Mammary epithelial cell (primary cell): ENCODE measurements around the gene GRAMD2A.

ENCODE experiments used
- EZH2 ChIP-seq: IDR thresholded peaks from 2 replicates; pipeline ENCODE4 v1.6.1; 2012; ENCODE audit warnings: low read length, inconsistent platforms, borderline replicate concordance
- TF ChIP-seq, protein P1 (sequence below), 2 donors: IDR thresholded peaks in 1 of 2; conservative IDR thresholded peaks in 1 of 2; 2 replicates each; pipeline ENCODE4 v1.5.1; 2011 to 2012; ENCODE audit warnings: inconsistent platforms in 2 of 2, low read length in 2 of 2, mild to moderate bottlenecking in 2 of 2, control low read depth in 1 of 2, low read depth in 1 of 2; ENCODE audit not compliant: insufficient read depth in 1 of 2; ENCODE audit errors: extremely low read depth in 1 of 2

DNA sequence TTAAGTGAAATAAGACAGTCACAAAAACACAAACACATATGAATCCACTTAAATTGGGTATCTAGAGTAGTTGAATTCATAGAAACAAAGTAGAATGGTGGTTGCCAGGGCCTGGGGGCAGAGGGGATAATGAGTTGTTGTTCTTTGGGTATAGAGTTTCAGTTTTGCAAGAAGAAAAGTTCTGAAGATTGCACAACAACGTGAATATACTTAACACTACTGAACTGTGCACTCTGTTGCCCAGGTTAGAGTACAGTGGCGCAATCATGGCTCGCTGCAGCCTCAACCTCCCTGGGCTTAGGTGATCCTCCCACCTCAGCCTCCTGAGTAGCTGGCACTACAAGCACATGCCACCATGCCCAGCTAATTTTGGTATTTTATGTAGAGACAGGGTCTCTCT is 14.9 kb downstream of the GRAMD2A start:
- TF ChIP-seq EZH2: no peak
- TF ChIP-seq, protein P1, sequence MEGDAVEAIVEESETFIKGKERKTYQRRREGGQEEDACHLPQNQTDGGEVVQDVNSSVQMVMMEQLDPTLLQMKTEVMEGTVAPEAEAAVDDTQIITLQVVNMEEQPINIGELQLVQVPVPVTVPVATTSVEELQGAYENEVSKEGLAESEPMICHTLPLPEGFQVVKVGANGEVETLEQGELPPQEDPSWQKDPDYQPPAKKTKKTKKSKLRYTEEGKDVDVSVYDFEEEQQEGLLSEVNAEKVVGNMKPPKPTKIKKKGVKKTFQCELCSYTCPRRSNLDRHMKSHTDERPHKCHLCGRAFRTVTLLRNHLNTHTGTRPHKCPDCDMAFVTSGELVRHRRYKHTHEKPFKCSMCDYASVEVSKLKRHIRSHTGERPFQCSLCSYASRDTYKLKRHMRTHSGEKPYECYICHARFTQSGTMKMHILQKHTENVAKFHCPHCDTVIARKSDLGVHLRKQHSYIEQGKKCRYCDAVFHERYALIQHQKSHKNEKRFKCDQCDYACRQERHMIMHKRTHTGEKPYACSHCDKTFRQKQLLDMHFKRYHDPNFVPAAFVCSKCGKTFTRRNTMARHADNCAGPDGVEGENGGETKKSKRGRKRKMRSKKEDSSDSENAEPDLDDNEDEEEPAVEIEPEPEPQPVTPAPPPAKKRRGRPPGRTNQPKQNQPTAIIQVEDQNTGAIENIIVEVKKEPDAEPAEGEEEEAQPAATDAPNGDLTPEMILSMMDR (conservative IDR thresholded peaks at IDR 0.05 in 1 of 2, IDR thresholded peaks at IDR 0.05 in 1 of 2; ENCODE audit: extremely low read depth in 1 of 2, insufficient read depth in 1 of 2, low read depth in 1 of 2, low read length in 2 of 2): no peak
